GM19372 (cell line): Measurements from ENCODE around the gene NNAT.
"Not testable (repeated sequence)": the region's sequence is repeated elsewhere in the genome, so short reads cannot be mapped to it uniquely, and the experiment has no call there.

Source experiments
- ATAC-seq: cut with Tn5 transposase; IDR thresholded peaks from one replicate; pipeline ENCODE4 v1.9.1; 2021; ENCODE audit warnings: mild to moderate bottlenecking, low read depth, moderate library complexity; ENCODE audit not compliant: unreplicated experiment

NNAT gene

DNA sequence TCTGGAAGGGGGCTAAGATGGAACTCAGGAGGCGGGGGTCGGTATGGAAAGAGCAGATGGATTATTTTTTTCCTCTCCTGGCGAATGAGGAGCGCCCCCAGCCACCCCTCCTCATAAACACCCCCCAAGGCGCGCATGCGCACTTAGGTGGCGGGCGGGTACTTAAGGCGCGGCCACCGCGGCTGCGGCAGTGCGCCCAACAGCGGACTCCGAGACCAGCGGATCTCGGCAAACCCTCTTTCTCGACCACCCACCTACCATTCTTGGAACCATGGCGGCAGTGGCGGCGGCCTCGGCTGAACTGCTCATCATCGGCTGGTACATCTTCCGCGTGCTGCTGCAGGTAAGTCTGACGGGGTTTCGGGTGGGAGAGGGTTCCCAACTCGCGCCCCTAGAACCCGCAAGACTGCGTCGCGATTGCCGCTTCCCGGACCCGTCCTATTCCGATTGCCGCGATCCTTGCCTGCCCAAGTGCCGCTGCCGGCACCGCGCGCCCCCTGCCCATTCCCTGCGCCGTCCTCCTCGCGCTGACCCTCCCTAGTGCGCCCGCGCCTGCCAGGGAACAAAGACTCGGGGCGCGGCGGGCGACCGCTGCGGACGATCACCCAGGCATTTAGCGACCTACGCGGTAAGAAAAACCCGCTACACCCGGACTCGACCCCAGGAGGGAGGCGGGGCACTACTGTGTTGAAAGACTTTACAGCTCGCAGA, at the start of gene NNAT:
TSS of gene NNAT (plus strand) at position 190 of the 711 bp plus-strand sequence. CDS start at position 272, 82 bp downstream.
- no peak for ATAC-seq

- ATAC-seq, result no peak
Observed at GRCh38 chr20:37471741-37472235, 49.3 kb upstream of the NNAT start.

GRCh38 chr20:37472435-37472834, 48.6 kb upstream of the NNAT start:
- not testable (repeated sequence) for ATAC-seq

DNA sequence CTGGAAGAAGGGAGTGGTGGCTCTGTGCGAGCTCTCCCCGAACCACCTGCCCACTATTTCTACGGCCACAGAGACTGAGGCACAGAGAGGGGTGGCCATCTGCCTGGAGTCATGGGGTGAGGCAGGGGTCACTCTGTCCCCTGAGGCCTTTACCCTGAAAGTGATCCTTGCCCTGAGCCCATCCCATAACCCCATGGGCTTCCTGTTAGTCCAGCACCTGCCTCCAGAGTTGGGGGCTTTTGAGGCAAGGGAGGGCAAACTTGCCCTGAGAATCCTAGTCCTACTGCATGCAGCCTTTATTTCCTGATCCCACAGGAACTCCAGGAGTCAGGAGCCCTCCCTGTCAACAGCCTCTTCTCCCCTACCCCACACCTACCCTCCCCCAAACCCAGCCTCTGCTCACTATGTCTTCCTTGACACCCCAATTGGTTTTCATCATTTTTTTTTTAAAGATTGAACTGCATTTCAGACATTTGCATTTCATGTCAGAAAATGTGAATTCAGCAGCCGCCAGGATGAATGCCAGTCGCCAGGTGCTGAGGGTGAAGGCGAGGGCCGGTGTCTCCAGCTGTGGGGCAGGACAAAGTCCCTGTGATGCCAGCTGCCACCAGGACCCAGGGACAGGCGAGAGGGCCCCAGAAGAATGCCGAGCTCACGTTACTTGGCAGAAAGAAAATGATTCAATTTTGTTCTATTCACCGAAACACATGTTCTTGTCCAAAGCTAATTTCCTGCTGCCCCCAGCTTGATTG, 47.6 kb upstream of the NNAT start:
- ATAC-seq, result no peak

DNA sequence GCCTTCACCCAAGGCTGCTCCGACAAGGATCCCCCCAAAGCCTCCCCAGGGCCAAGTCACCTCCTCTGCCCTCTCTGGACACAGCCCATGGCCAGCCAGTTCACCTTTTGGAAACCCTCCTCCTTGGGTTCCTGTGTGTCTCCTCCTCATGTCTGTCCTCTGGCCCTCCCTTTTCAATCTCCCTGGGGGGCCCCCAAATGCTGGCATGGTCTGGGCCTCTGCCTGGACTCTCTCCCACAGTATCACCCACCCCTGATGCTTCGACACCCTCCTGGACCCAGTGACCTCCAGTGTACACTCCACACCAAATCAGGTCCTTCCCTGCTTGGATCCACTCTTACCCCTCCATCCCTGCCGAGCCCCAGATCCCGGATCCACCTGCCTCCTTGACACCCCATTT, 46.7 kb upstream of the NNAT start:
- ATAC-seq, result no peak

GRCh38 chr20:37475252-37475651, 45.8 kb upstream of the NNAT start:
- no peak for ATAC-seq

DNA sequence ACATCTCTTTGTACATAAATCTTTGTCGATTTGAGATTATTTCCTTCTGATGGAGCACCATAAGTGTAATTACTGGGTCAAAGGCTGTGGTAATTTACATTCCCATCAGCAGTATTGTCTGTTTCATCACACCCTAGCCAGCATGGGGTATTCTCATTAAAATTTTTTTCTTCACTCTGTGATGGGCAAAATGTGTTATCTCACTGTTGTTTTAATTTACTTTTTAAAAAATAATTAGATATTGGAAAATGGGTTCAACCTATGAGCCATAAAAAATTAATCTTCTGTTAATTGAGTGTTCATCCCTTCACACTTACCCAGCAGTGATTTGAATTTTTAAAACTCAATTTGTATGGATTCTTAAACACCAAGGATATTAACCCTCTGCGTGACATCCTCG, 44.0 kb upstream of the NNAT start:
- no peak for ATAC-seq

DNA sequence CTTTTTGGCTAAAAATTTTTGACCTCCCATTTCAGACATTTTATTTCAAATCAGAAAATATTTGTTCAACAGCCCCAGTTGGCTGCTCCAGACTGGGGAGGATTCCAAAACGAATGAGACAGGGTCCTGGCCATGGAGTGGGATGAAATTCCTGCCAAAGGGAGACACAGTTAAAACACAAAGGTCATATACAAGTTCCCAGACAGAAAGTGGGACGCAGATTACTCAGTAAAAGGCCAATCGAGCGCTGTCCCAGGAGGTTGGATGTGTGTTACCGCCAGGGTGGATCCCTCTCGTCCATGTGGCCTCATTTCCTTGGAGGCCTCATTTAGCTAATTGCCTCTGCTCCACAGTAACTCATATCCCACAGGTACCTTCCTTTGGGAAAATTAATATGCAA, 41.8 kb upstream of the NNAT start:
- ATAC-seq, result no peak

GRCh38 chr20:37479925-37480691, 40.9 kb upstream of the NNAT start:
- no peak for ATAC-seq

DNA sequence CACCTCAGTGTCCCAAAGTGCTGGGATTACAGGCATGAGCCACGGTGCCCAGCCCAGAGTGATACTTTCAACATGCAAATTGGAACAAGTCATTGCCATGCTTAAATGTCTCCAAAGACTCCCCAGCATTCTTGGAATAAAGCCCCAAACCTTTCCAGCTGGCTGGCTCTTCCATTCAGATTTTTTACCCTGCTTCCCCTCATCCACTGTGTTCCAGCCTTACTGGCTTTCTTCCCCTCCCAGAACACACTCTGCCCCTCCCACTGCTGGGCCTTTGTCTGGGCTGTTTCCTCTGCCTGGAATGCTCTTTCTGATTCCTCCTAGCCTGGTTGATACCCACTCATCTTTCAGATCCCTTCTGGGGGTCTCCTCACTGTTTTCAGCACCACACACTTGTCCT, 40.1 kb upstream of the NNAT start:
- no peak for ATAC-seq

DNA sequence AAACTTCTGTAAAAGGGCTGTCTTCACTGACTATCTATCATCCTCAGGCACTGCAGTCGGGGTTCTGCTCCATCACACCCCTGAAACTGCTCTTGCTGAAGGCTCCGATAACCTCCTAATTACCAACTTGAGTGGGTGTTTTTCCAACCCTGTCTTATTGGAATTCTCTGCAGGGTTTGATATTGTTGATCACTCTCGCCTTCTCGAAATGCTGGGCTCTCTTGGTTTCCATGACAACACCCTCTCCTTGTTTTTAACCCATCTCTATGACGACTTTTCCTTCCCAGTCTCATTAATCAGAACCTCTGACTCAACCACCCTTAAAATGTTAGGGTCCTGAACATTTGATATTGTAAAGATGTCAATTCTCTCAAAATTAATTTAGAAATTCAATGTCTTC, 39.4 kb upstream of the NNAT start:
- no peak for ATAC-seq

- no peak for ATAC-seq
Observed at GRCh38 chr20:37484331-37484730, 36.7 kb upstream of the NNAT start.

- ATAC-seq, result not testable (repeated sequence)
Observed at GRCh38 chr20:37486209-37486608, 34.8 kb upstream of the NNAT start.

GRCh38 chr20:37490663-37491350, 30.2 kb upstream of the NNAT start:
- no peak for ATAC-seq

DNA sequence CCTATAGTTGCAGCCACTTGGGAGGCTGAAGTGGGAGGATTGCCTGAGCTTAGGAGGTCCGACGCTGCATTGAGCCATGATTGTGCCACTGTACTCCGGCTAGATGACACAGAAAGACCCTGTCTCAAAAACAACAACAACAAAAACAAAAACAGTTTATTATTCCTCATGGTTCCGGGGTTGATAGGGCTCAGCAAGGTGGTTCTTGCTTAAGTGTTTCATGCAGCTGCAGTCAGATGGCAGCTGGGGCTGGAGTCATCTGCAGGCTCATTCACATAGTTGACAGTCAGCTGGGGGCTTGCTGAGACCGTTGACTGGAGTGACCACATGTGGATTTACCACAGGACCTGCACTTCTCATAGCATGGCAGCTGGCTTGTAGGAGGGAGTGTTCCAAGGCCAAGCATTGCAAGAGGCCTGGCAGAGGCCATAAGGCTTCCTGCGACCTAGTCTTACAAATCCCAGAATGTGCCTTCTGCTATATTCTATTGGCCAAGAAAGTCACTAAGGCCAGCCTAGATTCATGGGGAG, 28.9 kb upstream of the NNAT start:
- no peak for ATAC-seq

GRCh38 chr20:37492945-37493344, 28.1 kb upstream of the NNAT start:
- no peak for ATAC-seq

DNA sequence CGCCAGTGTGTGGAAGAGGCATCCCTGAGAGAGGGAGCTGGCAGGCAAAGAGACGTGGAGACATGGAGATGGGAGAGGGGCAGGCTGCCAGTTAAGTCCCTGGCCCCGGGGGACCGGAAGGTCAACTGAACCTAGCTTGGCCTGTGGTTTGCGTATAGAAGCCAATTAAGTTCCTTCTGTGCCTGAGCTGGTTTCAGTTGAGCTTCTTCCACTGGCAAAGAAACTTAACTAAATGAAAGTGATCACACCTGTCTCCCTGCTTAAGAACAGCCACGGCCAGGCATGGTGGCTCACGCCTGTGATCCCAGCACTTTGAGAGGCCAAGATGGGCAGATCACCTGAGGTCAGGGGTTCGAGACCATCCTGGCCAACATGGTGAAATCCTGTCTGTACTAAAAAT, 26.7 kb upstream of the NNAT start:
- no peak for ATAC-seq

- ATAC-seq, result no peak
Observed at GRCh38 chr20:37494796-37495195, 26.3 kb upstream of the NNAT start.

DNA sequence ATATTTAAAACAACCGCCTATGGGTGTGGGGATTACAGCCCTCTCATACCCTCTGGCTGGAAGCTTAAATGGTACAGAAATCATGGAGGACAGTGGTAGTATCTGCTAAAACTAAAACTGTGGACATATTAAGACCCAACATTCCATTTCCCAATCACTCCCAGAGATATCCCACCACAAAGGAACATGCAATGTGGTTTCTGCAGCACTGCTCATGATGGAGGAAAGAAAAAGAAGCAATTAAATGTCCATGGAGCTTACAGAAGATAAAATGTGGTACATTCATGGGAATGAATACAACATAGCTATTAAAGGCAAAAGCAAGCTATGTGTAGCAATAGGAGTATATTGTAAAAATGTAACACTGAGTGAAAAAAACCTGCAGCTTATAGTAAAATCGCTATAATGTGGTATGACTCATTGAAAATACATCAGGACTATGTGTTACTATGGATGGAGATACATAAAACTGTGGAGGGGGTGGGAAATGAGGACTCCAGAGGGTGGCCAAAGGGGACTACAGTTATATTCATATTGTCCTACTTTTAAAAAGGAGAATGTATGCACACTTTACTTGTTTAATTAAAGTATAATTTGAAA, 22.9 kb upstream of the NNAT start:
- ATAC-seq, result no peak

GRCh38 chr20:37500311-37500710, 20.7 kb upstream of the NNAT start:
- no peak for ATAC-seq
